Left lung (tissue), 10 donors: ENCODE results near the gene BTBD9. TPM values are rescaled to one million over a fixed set of nuclear protein-coding genes. Genes with fewer than 3 reads are reported as not detected.

ENCODE experiments used
- ATAC-seq: fragments of 200-7000 bp; cut with Tn5 transposase; one replicate; pipeline ENCODE4 v1.9.1; 2020; ENCODE audit warnings: moderate library complexity
- DNase-seq, 4 donors: peaks; one replicate each; pipeline ENCODE4 v3.0.0-alpha.2; 2013 to 2020
- H3K27ac ChIP-seq, 2 donors: fragments of 200-600 bp; sonication (generic) in 1 of 2; one replicate each; pipeline versions ENCODE4 v1.5.0 to v1.8.0; 2020 to 2021
- H3K27me3 ChIP-seq, 2 donors: fragments of 200-600 bp; sonication (generic) in 1 of 2; one replicate each; pipeline versions ENCODE4 v1.5.0 to v1.8.0; 2020 to 2021
- H3K36me3 ChIP-seq, 2 donors: fragments of 200-600 bp; sonication (generic) in 1 of 2; one replicate each; pipeline versions ENCODE4 v1.5.0 to v1.8.0; 2020 to 2021
- H3K4me1 ChIP-seq, 2 donors: fragments of 200-600 bp; one replicate each; pipeline ENCODE4 v1.8.0; 2021
- H3K4me3 ChIP-seq, 2 donors: fragments of 200-600 bp; sonication (generic) in 1 of 2; one replicate each; pipeline versions ENCODE4 v1.5.0 to v1.8.0; 2020 to 2021; ENCODE audit warnings: mild to moderate bottlenecking in 1 of 2
- H3K9me3 ChIP-seq, 2 donors: fragments of 200-600 bp; sonication (generic) in 1 of 2; one replicate each; pipeline versions ENCODE4 v1.5.0 to v1.8.0; 2020 to 2021
- CTCF ChIP-seq, 2 donors: fragments of 200-600 bp; sonication (generic) in 1 of 2; IDR thresholded peaks; one replicate each; pipeline versions ENCODE4 v1.5.0 to v1.8.0; 2021; ENCODE audit warnings: antibody characterized with exemption in 2 of 2
- intact Hi-C, 2 donors: fragments of 100-400 bp; cut with DNase I; formaldehyde crosslinking; loops; one replicate each; pipeline versions ENCODE4 v1.11.2 to v1.14.2; 2022
- polyA plus RNA-seq, 6 donors: library from polyadenylated mRNA; unstranded; fragments of 120-200 nt; gene quantifications; one replicate each; pipeline ENCODE4 v1.2.1, GENCODE V29; 2013; ENCODE audit not compliant: insufficient read length in 6 of 6
- total RNA-seq, 2 donors: library from RNA; stranded (reverse); fragmentation: NEBNext Ultra II Directional; extraction: Animal tissue kit (Norgen Biotek cat#: 25700); gene quantifications; one replicate each; pipeline ENCODE4 v1.2.1, GENCODE V29; 2021
- donor health status: DM: no; HTN: yes; CAD: no.
- donor health status: DM: no; HTN: no; CAD: no.

Gene BTBD9
- total and polyA plus RNA-seq, 8 donors = 14.2 to 44.0 (median 16.0) TPM

GRCh38 chr6:38166411-38167240 lies 473.1 kb downstream of the BTBD9 start:
- Histone ChIP-seq H3K9me3 (no peaks in the 10 kb centered on the region), H3K4me1 (no peaks in the 10 kb centered on the region), H3K36me3 (no peaks in the 10 kb centered on the region), H3K27ac (no peak overlapping the region), H3K27me3 (no peaks in the 10 kb centered on the region), H3K4me3 (no peak overlapping the region)
- DNase-seq (no peak), ATAC-seq (no peak)
- no peak for TF ChIP-seq CTCF (IDR thresholded peaks at IDR 0.05)
- intact Hi-C loops = no loop called here

- ATAC-seq (no peak), DNase-seq (peak in 1 of 4 donors; percentile 13)
- Histone ChIP-seq H3K27ac (no peak overlapping the region), H3K27me3 (no peaks in the 10 kb centered on the region), H3K4me3 (no peak overlapping the region), H3K4me1 (no peaks in the 10 kb centered on the region), H3K9me3 (no peaks in the 10 kb centered on the region), H3K36me3 (peaks cover 0 to 8% of the 10 kb centered on the region in 2 donors)
- intact Hi-C loops = no loop called here
- no peak for TF ChIP-seq CTCF (IDR thresholded peaks at IDR 0.05)
Observed at GRCh38 chr6:38164671-38165108, 475.0 kb downstream of the BTBD9 start.

GRCh38 chr6:38164131-38164481 lies 475.6 kb downstream of the BTBD9 start:
- ATAC-seq (no peak), DNase-seq (no peak)
- Histone ChIP-seq H3K4me1 (no peaks in the 10 kb centered on the region), H3K9me3 (no peaks in the 10 kb centered on the region), H3K27me3 (no peaks in the 10 kb centered on the region), H3K36me3 (peaks cover 0 to 8% of the 10 kb centered on the region in 2 donors), H3K4me3 (no peak overlapping the region), H3K27ac (no peak overlapping the region)
- no peak for TF ChIP-seq CTCF (IDR thresholded peaks at IDR 0.05)
- intact Hi-C loops = no loop called here

- H3K27ac ChIP-seq = no peak overlapping the region
- intact Hi-C loops = no loop called here
- peaks cover 0 to 8% of the 10 kb centered on the region in 2 donors for H3K36me3 ChIP-seq
- no peak overlapping the region for H3K4me3 ChIP-seq
- no peaks in the 10 kb centered on the region for H3K9me3 ChIP-seq
- TF ChIP-seq CTCF (IDR thresholded peaks at IDR 0.05) = no peak
- no peak for ATAC-seq
- no peaks in the 10 kb centered on the region for H3K27me3 ChIP-seq
- DNase-seq = no peak
- H3K4me1 ChIP-seq = no peaks in the 10 kb centered on the region
Observed at GRCh38 chr6:38163186-38164130, 476.3 kb downstream of the BTBD9 start.
